IPS-18c (cell line): ENCODE results near the gene ATG101.
A peak's percentile ranks its signal among the peaks of the same experiment; 100 is the strongest.

ENCODE experiments used
- H3K4me3 ChIP-seq: 2 replicates; pipeline ENCODE4 v1.7.0; 2013; ENCODE audit warnings: low read depth, mild to moderate bottlenecking, low read length, moderate library complexity; ENCODE audit not compliant: insufficient read depth
- H3K9me3 ChIP-seq: one replicate; pipeline ENCODE4 v1.6.1; 2013; ENCODE audit warnings: mild to moderate bottlenecking, low read length, moderate library complexity; ENCODE audit not compliant: control insufficient read depth, insufficient read depth

ATG101 gene

DNA sequence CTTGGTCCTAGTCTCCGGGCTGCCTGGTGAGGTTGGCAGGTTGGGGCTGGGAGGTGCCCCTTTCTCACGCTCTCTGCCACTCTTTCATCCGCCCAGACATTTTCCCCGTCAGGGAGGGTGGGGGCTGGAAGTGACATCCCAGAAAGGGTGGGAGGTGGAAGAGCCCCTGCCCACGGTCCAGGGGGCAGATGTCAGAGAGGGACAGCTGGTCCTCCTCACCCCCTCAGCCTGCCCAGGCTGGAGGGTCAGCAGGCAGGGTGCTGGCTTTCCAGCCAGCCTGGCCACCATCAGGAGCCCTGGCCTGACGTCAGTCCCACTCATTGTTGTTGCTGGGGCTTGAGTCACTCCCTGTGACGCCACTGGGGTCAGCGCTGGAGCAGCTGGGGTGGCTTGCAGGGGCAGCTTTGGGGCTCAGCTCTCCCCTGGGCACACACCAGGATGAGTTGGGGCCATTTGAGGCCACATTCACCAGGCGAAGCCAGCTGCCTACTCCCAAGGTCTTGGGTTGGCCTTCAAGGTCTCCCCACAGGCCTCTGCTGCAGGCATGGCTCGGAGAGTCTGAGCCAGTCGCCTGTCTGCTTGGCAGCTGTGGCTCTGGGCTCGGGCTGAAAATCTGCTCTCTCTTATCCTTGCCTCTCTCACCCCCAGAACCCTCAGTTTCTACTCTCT, 5.7 kb upstream of the ATG101 start:
- Histone ChIP-seq H3K9me3 (no peaks in the 10 kb centered on the region), H3K4me3 (no peak overlapping the region)

- Histone ChIP-seq H3K4me3 (no peak overlapping the region), H3K9me3 (no peaks in the 10 kb centered on the region)
These were observed 3.3 kb upstream of the ATG101 start for GRCh38 chr12:52066346-52067080.

GRCh38 chr12:52067081-52067374, 2.8 kb upstream of the ATG101 start:
- Histone ChIP-seq H3K9me3 (no peaks in the 10 kb centered on the region), H3K4me3 (no peak overlapping the region)

DNA sequence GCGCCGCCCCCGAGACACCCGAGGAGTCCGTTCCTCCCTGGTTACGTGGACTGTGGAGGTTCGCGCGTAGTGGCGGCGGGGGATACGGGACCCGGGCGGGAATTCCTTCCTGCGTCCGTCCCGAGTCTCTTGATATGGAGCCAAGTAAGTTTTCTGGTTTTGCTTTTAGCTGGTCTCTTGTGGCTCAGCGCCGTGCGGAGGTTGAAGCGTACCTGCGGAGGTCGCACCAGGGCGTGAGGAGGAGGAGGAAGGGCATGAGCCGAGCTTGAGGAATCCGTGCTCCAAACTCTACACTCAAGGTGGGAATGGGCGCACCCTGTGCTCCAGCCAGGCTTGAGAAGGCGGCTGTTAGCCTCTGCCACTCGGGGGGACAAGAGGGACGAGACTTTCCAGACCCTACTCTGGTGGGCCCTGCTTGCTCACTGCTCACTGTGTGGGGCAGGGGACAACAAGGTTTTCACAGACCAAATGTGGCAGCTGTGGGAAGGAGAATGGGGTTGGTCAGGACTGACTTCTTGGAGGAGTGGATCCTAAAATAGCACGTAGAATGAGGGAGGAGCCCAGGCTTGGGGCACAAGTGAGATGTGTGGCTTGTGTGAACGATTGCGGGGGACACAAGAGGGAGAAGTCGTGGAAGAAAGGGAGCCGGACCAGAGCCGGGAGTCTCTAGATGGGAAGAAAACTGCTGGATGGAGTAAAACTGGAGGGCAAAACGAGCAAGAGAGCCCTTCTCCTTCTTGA, 577 bp downstream of the ATG101 start:
- Histone ChIP-seq H3K9me3 (no peaks in the 10 kb centered on the region), H3K4me3 (peak overlapping the region; percentile 98)

DNA sequence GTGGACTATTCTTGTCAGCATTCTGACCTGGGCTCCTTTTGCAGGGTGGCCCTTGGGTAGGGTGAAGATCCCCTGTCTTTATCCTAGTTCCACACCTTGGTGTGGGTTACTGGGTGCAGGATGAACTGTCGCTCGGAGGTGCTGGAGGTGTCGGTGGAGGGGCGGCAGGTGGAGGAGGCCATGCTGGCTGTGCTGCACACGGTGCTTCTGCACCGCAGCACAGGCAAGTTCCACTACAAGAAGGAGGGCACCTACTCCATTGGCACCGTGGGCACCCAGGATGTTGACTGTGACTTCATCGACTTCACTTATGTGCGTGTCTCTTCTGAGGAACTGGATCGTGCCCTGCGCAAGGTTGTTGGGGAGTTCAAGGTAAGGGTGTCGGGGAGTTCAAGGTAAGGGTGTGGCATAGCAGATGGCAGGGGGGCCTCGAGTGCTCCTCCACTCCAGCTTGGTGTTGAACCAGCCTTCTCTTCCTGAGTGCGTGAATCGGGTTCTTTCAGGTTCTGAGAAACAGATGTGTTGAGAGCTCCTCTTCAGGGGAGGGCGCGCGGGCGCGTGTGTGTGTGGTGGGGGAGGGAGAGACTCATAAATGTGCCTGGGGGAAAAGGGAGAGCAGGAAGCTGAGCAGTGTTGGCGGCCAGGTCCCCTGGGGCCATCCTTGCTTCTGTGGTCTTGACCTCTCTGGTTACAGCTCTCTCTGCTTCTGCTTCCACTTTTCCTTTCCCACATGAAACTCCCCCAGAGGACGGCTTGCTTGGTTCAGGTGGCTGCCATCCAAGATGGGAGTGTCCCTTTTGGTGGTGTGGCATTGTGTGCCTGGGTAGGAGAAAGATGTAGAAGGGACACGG, 4.0 kb downstream of the ATG101 start:
- H3K4me3 ChIP-seq: no peak overlapping the region
- H3K9me3 ChIP-seq: no peaks in the 10 kb centered on the region

DNA sequence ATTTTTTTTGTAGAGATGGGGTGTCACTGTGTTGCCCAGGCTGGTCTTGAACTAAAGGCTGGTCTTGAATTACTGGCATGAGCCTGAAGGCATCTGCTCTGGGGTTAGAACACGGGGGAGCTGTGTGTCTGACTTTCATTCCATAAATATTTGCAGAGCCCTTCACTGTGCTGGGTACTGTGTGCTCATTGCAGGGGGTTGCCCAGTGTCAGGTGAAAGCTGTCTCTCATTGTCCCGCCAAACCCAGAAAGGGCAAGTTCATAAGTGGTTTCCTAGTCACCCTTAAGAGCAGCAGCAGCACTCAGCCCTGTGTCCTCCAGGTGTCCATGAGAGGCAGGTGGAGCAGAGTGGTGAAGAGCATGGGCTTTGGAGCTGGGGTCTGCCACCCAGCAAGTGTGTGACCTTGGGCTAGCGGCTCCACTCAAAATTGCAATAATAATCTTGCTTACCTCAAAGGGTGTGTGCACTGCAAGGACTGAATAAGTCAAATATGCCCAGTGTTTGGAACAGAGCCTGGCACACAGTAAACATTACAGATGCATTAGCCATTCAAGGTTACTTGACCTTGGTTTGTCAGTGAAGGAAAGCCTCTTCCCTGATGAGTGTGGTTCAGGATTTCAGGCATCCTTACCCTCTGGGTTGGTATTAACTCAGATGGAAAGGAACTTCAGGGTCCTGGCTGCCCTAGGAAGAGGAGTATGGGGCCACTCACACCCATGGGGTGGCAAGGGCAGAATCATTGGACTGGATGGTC, 5.4 kb downstream of the ATG101 start:
- Histone ChIP-seq H3K9me3 (no peaks in the 10 kb centered on the region), H3K4me3 (no peak overlapping the region)

- no peaks in the 10 kb centered on the region for H3K9me3 ChIP-seq
- H3K4me3 ChIP-seq: no peak overlapping the region
These were observed 7.0 kb downstream of the ATG101 start for GRCh38 chr12:52076811-52077210.

DNA sequence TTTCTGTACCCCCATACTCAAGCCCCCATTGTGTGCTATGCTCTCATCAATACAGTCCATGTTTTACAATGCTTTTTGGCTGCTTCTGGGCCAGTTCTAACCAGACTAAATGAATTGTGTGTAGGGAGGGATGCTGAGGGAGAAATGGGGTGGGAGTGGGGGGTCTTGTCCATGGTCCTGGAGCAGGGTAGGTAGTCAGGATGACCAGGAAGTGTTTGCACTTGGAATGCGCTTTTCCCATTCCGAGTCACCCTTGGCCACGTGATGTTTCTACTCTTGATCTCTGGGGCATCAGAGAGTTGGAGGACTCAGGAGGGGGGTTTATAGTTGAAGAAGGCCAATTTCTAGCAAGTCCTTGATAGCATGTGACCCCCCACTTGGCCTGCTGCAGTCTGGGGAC, 8.5 kb downstream of the ATG101 start:
- Histone ChIP-seq H3K4me3 (no peak overlapping the region), H3K9me3 (no peaks in the 10 kb centered on the region)

- no peaks in the 10 kb centered on the region for H3K9me3 ChIP-seq
- no peak within 1 kb of the TSS for H3K4me3 ChIP-seq
These were observed 10.0 kb downstream of the ATG101 start, which contains the start of gene SMIM41 for GRCh38 chr12:52079576-52080402. TSS of gene SMIM41 (plus strand) at chr12:52079704. CDS start at chr12:52079780, 76 bp downstream.

DNA sequence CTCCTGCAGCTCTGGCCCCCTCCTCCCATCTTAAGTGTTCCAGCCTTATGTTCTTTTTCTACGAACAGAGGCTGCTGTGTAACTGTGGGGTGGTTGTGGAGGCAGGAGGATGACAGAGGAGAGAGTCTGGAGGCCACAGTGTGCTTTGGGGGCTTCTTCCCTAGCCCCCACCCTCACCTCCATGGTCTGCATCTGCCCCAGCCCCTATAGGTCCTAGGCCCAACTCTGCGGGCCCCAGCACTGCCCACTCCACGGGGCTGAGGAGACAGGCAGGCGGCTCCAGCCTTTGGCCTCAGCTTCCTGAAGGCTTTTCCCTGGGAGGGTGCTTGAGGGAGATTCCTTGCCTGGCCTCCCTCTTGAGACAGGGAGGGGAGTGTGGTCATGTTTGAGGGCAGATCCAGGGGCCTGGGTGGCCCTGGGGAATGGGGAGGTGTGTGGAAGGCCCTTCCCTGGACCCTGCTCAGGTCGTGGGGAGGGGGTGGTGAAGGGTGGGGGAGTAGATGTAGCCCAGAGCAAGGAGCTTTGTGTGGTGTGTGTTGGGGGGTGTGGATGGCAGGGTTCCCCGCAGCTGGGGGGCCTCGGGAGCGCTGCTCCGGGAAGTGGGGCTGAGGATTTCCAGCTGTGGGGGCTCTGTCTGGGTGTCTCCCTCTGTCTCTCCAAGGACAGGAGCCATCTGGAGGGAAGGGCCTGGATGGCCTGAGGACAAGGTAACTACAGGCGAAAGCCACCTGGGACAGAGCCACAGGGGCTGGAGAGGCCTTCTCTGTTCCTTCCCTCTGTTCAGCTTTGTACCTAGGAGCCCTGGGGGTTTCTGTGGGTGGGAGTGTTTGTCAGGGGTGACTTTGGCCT, 10.8 kb downstream of the ATG101 start:
- Histone ChIP-seq H3K9me3 (no peaks in the 10 kb centered on the region), H3K4me3 (no peak overlapping the region)

DNA sequence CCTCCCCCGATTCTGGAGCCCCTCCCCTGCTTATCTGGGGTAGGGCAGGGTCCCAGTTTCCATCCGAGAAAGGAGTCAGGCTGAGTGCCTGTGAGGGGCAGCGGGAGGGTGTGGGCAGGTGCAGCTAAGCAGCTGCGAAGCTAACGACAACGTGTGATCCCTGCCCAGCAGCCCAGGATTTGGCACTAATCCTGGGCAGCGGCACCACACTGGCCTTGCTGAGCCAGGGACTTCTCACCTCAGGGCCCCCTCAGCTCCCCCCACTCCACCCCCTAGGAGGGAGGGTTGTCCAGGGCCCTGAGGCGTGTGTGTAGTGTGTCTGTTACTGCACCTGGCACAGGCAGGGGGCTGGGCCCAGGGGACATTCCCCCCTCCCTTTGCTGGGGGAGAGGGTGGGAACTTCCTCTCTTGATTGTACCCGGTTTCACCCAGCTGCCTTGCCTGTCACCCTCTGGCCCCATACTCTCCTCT, 11.5 kb downstream of the ATG101 start:
- Histone ChIP-seq H3K9me3 (no peaks in the 10 kb centered on the region), H3K4me3 (no peak overlapping the region)

- no peak overlapping the region for H3K4me3 ChIP-seq
These were observed 12.4 kb downstream of the ATG101 start for GRCh38 chr12:52082026-52082668.

DNA sequence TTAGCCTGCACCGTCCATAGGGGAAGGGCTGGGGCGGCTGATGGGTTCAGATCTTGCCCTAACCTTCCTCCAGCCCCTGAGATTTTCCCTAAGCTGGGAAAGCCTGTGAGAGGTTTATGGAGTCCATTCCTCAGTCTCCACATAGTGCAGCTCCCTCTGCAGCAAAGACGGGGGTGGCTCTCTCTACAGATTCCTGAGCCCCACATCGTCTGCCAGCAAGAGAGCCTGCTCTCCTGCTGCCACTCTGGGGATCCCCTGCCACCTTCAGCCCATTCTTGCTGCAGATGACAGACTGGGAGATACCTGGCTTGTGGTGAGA, 12.8 kb downstream of the ATG101 start:
- no peak overlapping the region for H3K4me3 ChIP-seq
- no peaks in the 10 kb centered on the region for H3K9me3 ChIP-seq

More at GRCh38 chr12:52082026-52082668, 12.4 kb downstream of the ATG101 start:
- no peaks in the 10 kb centered on the region for H3K9me3 ChIP-seq

- H3K9me3 ChIP-seq: no peaks in the 10 kb centered on the region
- no peak overlapping the region for H3K4me3 ChIP-seq
These were observed 13.3 kb downstream of the ATG101 start for GRCh38 chr12:52082988-52083637.
